Central memory CD8-positive, alpha-beta T cell (primary cell): ENCODE results near the gene SLC35B2.
A peak's percentile ranks its signal among the peaks of the same experiment; 100 is the strongest.

Source experiments
- ATAC-seq: fragments of 150-1000 bp; cut with Tn5 transposase; replicated peaks from 2 replicates; pipeline ENCODE4 v1.10.0; 2022; ENCODE audit warnings: mild to moderate bottlenecking, moderate FRiP score, moderate number of reproducible peaks; ENCODE audit not compliant: poor library complexity, severe bottlenecking; ENCODE audit errors: extremely low read depth
- DNase-seq, 2 donors: peaks; one replicate each; pipeline ENCODE4 v3.0.0; 2021; ENCODE audit warnings: low spot score in 2 of 2
- H3K27ac Mint-ChIP-seq: one replicate; pipeline ENCODE4 v1.8.0; 2022; ENCODE audit warnings: low read depth, mild to moderate bottlenecking, moderate library complexity, mixed read lengths
- H3K27me3 Mint-ChIP-seq: one replicate; pipeline ENCODE4 v1.8.0; 2022; ENCODE audit warnings: mixed read lengths
- H3K36me3 Mint-ChIP-seq: one replicate; pipeline ENCODE4 v1.8.0; 2022; ENCODE audit warnings: mild to moderate bottlenecking, moderate library complexity, mixed read lengths; ENCODE audit not compliant: insufficient read depth
- H3K4me1 Mint-ChIP-seq: one replicate; pipeline ENCODE4 v1.8.0; 2022; ENCODE audit warnings: mixed read lengths
- H3K4me3 Mint-ChIP-seq: one replicate; pipeline ENCODE4 v1.8.0; 2022; ENCODE audit warnings: mild to moderate bottlenecking, moderate library complexity, mixed read lengths
- H3K9me3 Mint-ChIP-seq: one replicate; pipeline ENCODE4 v1.8.0; 2022; ENCODE audit warnings: mixed read lengths

SLC35B2 gene

GRCh38 chr6:44229376-44230033 is 27.8 kb downstream of the SLC35B2 start:
- no peaks in the 10 kb centered on the region for H3K9me3 Mint-ChIP-seq
- H3K36me3 Mint-ChIP-seq, result no peaks in the 10 kb centered on the region
- ATAC-seq (no peak), DNase-seq (no peak)
- no peak overlapping the region for H3K27ac Mint-ChIP-seq
- no peaks in the 10 kb centered on the region for H3K27me3 Mint-ChIP-seq
- H3K4me1 Mint-ChIP-seq, result peaks cover 8% of the 10 kb centered on the region
- H3K4me3 Mint-ChIP-seq, result no peak overlapping the region

DNA sequence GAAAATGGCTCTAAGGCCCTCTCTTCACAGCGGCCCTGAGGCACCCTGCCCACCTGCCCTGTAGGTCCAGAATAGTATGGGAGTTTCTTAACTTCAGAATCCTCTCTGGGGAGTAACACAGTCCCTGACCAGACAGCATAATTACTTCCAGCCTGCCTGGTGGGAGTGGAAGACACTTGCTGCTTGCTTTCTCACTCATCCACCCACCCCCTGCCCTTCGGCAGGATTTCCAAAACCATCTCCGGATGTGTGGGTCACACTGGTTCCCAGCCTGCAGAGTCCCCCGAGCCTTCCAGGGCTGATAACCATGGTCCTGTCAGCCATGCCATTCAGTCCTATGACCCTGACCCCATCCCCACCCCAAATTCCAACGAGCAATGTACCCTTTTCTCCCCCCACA is 28.5 kb downstream of the SLC35B2 start:
- H3K9me3 Mint-ChIP-seq, result no peaks in the 10 kb centered on the region
- H3K27me3 Mint-ChIP-seq, result no peaks in the 10 kb centered on the region
- H3K4me1 Mint-ChIP-seq, result peaks cover 15% of the 10 kb centered on the region
- DNase-seq (no peak), ATAC-seq (no peak)
- H3K36me3 Mint-ChIP-seq, result no peaks in the 10 kb centered on the region
- no peak overlapping the region for H3K27ac Mint-ChIP-seq
- no peak overlapping the region for H3K4me3 Mint-ChIP-seq

DNA sequence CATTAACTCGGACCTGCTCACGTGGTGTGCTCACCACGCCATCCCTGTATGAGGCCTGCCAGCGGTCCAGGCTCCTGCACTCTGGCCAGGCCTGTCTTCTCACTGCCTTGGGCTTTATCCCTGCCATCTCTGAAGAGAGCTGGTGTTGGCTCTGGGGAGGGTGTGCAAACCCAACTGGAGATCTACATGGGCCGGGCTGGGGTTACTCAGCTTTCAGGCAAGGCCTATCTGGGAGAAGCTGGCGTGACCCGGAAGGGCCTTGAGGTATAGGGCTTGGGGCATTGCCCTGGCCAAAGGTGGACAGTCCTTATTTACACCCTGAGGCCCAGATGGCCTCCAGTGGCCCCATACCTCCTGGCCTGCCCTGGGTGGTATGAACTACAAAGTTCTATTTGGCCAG is 28.9 kb downstream of the SLC35B2 start:
- Mint-ChIP-seq H3K4me1 (peaks cover 11% of the 10 kb centered on the region), H3K36me3 (no peaks in the 10 kb centered on the region), H3K27ac (no peak overlapping the region), H3K9me3 (no peaks in the 10 kb centered on the region), H3K27me3 (no peaks in the 10 kb centered on the region), H3K4me3 (no peak overlapping the region)
- no peak for DNase-seq
- ATAC-seq, result no peak

DNA sequence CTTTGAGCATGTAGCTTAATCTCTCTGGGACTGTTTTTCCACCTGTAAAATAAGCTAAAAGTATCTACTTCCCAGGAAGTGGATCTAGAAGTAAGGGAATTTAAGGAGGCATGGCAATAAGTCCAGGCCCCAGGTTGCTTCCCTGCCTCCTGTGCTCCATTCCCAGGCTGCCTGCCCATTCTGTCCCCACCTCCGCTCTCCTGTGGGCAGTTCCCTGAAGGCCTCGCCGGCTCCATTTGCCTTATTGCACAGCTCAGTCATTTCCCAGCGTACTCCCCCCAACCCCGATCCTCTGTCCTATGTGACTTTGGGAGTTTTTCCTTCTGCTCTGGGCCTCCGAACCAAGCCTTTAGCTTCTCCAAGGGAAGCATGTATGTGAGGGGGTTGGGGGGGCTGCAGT is 29.3 kb downstream of the SLC35B2 start:
- no peaks in the 10 kb centered on the region for H3K27me3 Mint-ChIP-seq
- ATAC-seq (no peak), DNase-seq (no peak)
- H3K4me1 Mint-ChIP-seq, result peaks cover 13% of the 10 kb centered on the region
- H3K36me3 Mint-ChIP-seq, result no peaks in the 10 kb centered on the region
- no peak overlapping the region for H3K27ac Mint-ChIP-seq
- no peak overlapping the region for H3K4me3 Mint-ChIP-seq
- no peaks in the 10 kb centered on the region for H3K9me3 Mint-ChIP-seq

DNA sequence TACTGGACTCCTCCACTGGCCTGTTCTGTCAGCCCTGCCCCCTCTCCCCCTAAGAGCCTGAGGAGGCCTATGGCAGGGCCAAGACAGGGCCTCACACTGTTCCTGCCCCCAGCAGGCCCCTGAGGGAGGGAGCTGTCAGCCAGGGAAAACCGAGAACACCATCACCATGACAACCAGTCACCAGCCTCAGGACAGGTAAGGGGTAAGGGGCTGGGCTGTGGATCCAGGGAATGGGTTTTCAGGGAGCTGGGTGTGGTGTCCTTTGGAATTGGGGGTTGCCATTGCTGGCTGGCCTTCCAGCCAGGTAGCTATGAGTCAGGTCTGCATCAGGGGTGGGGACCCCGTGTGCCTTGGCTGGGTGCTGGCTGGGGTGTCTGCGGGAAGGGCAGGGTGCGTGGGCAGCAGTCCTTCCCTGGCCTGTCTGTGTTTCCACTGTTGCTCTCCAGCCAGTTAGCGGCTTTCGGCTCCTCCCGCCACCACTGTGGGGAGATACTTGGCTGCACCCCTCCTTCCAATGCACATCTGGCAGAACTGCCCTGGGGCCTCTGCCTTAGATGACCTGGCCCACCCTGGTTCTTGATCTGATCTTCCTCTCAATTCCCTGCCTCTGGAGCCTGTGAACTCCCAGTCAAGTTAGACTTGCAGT is 30.1 kb downstream of the SLC35B2 start:
- H3K9me3 Mint-ChIP-seq, result no peaks in the 10 kb centered on the region
- H3K27me3 Mint-ChIP-seq, result no peaks in the 10 kb centered on the region
- ATAC-seq, result no peak
- no peak for DNase-seq
- no peak overlapping the region for H3K27ac Mint-ChIP-seq
- H3K4me3 Mint-ChIP-seq, result no peak overlapping the region
- peaks cover 18% of the 10 kb centered on the region for H3K4me1 Mint-ChIP-seq
- no peaks in the 10 kb centered on the region for H3K36me3 Mint-ChIP-seq

- Mint-ChIP-seq H3K27me3 (no peaks in the 10 kb centered on the region), H3K4me3 (no peak overlapping the region), H3K36me3 (no peaks in the 10 kb centered on the region), H3K27ac (no peak overlapping the region), H3K4me1 (peaks cover 18% of the 10 kb centered on the region), H3K9me3 (no peaks in the 10 kb centered on the region)
- ATAC-seq, result no peak
- no peak for DNase-seq
Measured at GRCh38 chr6:44226368-44227147, 30.8 kb downstream of the SLC35B2 start.

- Mint-ChIP-seq H3K27me3 (no peaks in the 10 kb centered on the region), H3K4me3 (no peak overlapping the region), H3K27ac (no peak overlapping the region), H3K36me3 (no peaks in the 10 kb centered on the region), H3K4me1 (peaks cover 18% of the 10 kb centered on the region), H3K9me3 (no peaks in the 10 kb centered on the region)
- DNase-seq, result no peak
- no peak for ATAC-seq
Measured at GRCh38 chr6:44225579-44226325, 31.6 kb downstream of the SLC35B2 start.

GRCh38 chr6:44224965-44225305 is 32.4 kb downstream of the SLC35B2 start:
- Mint-ChIP-seq H3K36me3 (no peaks in the 10 kb centered on the region), H3K4me3 (peak overlapping the region; percentile 13), H3K9me3 (no peaks in the 10 kb centered on the region), H3K4me1 (peaks cover 18% of the 10 kb centered on the region), H3K27ac (no peak overlapping the region), H3K27me3 (no peaks in the 10 kb centered on the region)
- ATAC-seq (no peak), DNase-seq (no peak)

GRCh38 chr6:44224029-44224964 is 33.0 kb downstream of the SLC35B2 start:
- no peak overlapping the region for H3K27ac Mint-ChIP-seq

DNA sequence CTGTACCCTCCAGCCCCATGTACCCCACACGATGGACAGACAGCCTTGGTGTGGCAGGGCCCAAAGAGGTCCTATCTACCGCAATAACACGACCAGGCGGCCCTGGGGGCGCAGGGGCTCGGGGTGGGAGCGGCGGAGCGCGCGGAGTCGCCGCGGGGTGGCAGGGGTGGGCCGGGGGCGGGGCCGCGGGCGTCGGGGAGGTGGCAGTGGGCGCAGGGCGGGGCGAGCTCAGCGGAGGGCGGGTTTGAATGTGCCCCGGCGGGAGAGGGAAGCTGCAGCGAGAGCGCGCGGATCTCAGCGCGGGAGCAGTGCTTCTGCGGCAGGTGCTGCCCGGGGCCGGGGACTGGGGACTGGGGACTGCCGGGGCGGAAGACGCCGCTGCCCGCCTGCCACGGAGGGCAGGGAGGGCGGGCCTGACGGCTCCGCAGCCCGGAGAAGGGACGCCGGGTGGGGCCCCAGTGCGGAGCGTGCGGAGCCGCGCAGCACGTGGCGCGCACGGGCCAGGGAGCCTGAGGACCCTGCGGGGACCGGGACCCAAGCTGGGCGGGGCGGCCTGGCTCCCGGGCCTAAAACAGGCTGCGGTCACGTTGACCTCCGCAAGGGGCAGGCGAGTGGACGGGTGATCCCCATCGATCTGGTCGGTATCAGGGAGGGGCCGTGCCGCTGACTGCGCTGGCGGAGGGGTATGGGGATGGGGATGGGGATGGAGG is 33.9 kb downstream of the SLC35B2 start, which contains the start of gene SLC29A1:
TSS of gene SLC29A1 (plus strand) at position 277 of the 710 bp plus-strand sequence. CDS start 3,719 bp downstream, outside the sequence.
- H3K4me3 Mint-ChIP-seq, result peak within 1 kb of the TSS; percentile 83
- peaks cover 4% of the 10 kb centered on the region for H3K27me3 Mint-ChIP-seq
- peaks cover 18% of the 10 kb centered on the region for H3K4me1 Mint-ChIP-seq
- peak; percentile 64 to 67 for DNase-seq
- H3K36me3 Mint-ChIP-seq, result peaks cover 1% of the 10 kb centered on the region
- H3K27ac Mint-ChIP-seq, result peak within 1 kb of the TSS; percentile 36
- no peaks in the 10 kb centered on the region for H3K9me3 Mint-ChIP-seq
- peak; percentile 76 for ATAC-seq

More at GRCh38 chr6:44224029-44224964, 33.0 kb downstream of the SLC35B2 start:
- H3K27me3 Mint-ChIP-seq, result no peaks in the 10 kb centered on the region
- H3K9me3 Mint-ChIP-seq, result no peaks in the 10 kb centered on the region
- peak overlapping the region; percentile 83 for H3K4me3 Mint-ChIP-seq
- ATAC-seq (peak; percentile 5), DNase-seq (no peak)
- H3K36me3 Mint-ChIP-seq, result no peaks in the 10 kb centered on the region
- H3K4me1 Mint-ChIP-seq, result peaks cover 18% of the 10 kb centered on the region
